Heart left ventricle (tissue), 16 donors: ENCODE data around the gene ERFE. TPM values are rescaled to one million over a fixed set of nuclear protein-coding genes. Genes with fewer than 3 reads are reported as not detected.

Experiments used
- ATAC-seq, 4 donors: fragments of 200-7000 bp; cut with Tn5 transposase; one replicate each; pipeline ENCODE4 v1.9.1; 2020 to 2022; ENCODE audit warnings: moderate library complexity in 4 of 4, mild to moderate bottlenecking in 3 of 4, moderate number of reproducible peaks in 1 of 4
- DNase-seq, 5 donors: peaks; one replicate each; pipeline ENCODE4 v3.0.0-alpha.2; 2020
- H3K27ac ChIP-seq, 12 donors: fragments of 200-600 bp; sonication (generic) in 4 of 12; one replicate each; pipeline versions ENCODE4 v1.5.0 to v1.8.0; 2016 to 2022; ENCODE audit warnings: mild to moderate bottlenecking in 2 of 12
- H3K27me3 ChIP-seq, 9 donors: fragments of 200-600 bp; sonication (generic) in 2 of 9; one replicate each; pipeline versions ENCODE4 v1.5.1 to v1.8.0; 2016 to 2022; ENCODE audit warnings: mild to moderate bottlenecking in 3 of 9
- H3K36me3 ChIP-seq, 9 donors: fragments of 200-600 bp; sonication (generic) in 2 of 9; one replicate each; pipeline versions ENCODE4 v1.5.0 to v1.8.0; 2018 to 2022; ENCODE audit warnings: mild to moderate bottlenecking in 2 of 9
- H3K4me1 ChIP-seq, 12 donors: fragments of 200-600 bp; sonication (generic) in 4 of 12; one replicate each; pipeline versions ENCODE4 v1.5.0 to v1.8.0; 2016 to 2022; ENCODE audit warnings: mild to moderate bottlenecking in 3 of 12
- H3K4me3 ChIP-seq, 12 donors: fragments of 200-600 bp; sonication (generic) in 4 of 12; one replicate each; pipeline versions ENCODE4 v1.5.0 to v1.8.0; 2017 to 2022; ENCODE audit warnings: mild to moderate bottlenecking in 9 of 12, moderate library complexity in 4 of 12
- H3K9me3 ChIP-seq, 12 donors: fragments of 200-600 bp; sonication (generic) in 4 of 12; one replicate each; pipeline versions ENCODE4 v1.5.0 to v1.8.0; 2016 to 2022; ENCODE audit warnings: mild to moderate bottlenecking in 1 of 12
- CTCF ChIP-seq, 12 donors: fragments of 200-600 bp; sonication (generic) in 4 of 12; IDR thresholded peaks; one replicate each; pipeline versions ENCODE4 v1.5.0 to v1.8.0; 2018 to 2022; ENCODE audit warnings: antibody characterized with exemption in 12 of 12, mild to moderate bottlenecking in 5 of 12
- POLR2A ChIP-seq, 2 donors: fragments of 450-650 bp; IDR thresholded peaks; one replicate each; pipeline ENCODE4 v1.6.1; 2017; ENCODE audit warnings: antibody characterized with exemption in 2 of 2, mild to moderate bottlenecking in 2 of 2, moderate library complexity in 2 of 2
- WGBS, 4 donors: extraction: QIAGEN DNeasy Blood & Tissue Kit in 2 of 4; methylation state at CpG; one replicate each; pipeline versions ENCODE4 v1.1.5 to v1.1.7; 2013 to 2018; 5-methylcytosine and 5-hydroxymethylcytosine counted together
- intact Hi-C, 10 donors: fragments of 100-400 bp; cut with DNase I; formaldehyde crosslinking; loops; one replicate each; pipeline versions ENCODE4 v1.11.1 to v1.14.2; 2022
- polyA plus RNA-seq, 2 donors: library from polyadenylated mRNA; stranded (reverse); fragments of 200-250 nt; gene quantifications; one replicate each; pipeline ENCODE4 v1.2.3, GENCODE V29; 2013
- total RNA-seq, 9 donors: library from RNA; depleted of rRNA in 2 of 9; stranded (reverse); fragments of >200 nt in 2 of 9; fragmentation: NEBNext Ultra II Directional in 3 of 9; extraction: Animal tissue kit (Norgen Biotek cat#: 25700) in 3 of 9; gene quantifications; one replicate each; pipeline versions ENCODE4 v1.1.0 to v1.2.4, GENCODE V29; 2016 to 2023
- donor health status: ischemic (EF 13 %, LVEDD 7.1; RV severe dilation, severe dysfunction).
- donor health status: healthy with polysubstance abuse.
- donor health status: DM: no; HTN: yes; CAD: no.
- donor health status: DM: no; HTN: no; CAD: no.
- donor health status: ischemic (EF 25% LVEDD 6.9; RV normal size, moderate dysfunction).
- donor health status: ischemic (EF 25% LVEDD 5.7; RV mildly dilated, moderate dysfunction).
- donor health status: healthy.
- donor health status: DM: yes; HTN: yes; CAD: no.
- donor health status: ischemic (EF 35%, LVEDD 5.7; RV mildly dilated, moderate dysfunction).
- donor health status: nonischemic (EF 11% LVEDD 7.7; RV severe dilation, severe dysfunction).
- donor health status: DM: yes; HTN: yes; CAD: no.
- donor health status: PGD.
- donor health status: ischemic (EF 29% LVEDD 5.4; RV normal size, mild dysfunction).
- donor health status: nonischemic (EF 23%, LVEDD 6.1; RV moderate dilation, normal function).

Gene ERFE
- total and polyA plus RNA-seq, 11 donors = 0.08 to 1.8 (median 0.48) TPM; not detected in 3

- DNase-seq = no peak
- TF ChIP-seq CTCF (IDR thresholded peaks at IDR 0.05) (no peak), POLR2A (IDR thresholded peaks at IDR 0.05) (no peak)
- Histone ChIP-seq H3K27ac (no peak overlapping the region), H3K27me3 (no peaks in the 10 kb centered on the region), H3K9me3 (no peaks in the 10 kb centered on the region), H3K4me1 (peaks cover 0 to 21% (median 8%) of the 10 kb centered on the region in 12 donors), H3K4me3 (no peak overlapping the region), H3K36me3 (peaks cover 3 to 98% (median 96%) of the 10 kb centered on the region in 9 donors)
- intact Hi-C loops = no loop called here
- 81 to 100% (median 89%) methylated on average over 2 of the region's 2 CpGs for WGBS, 4 donors
- no peak for ATAC-seq
Observed at GRCh38 chr2:238173692-238174091, 14.9 kb downstream of the ERFE start.

GRCh38 chr2:238174291-238174690 lies 15.5 kb downstream of the ERFE start:
- Histone ChIP-seq H3K36me3 (peaks cover 3 to 98% (median 96%) of the 10 kb centered on the region in 9 donors), H3K27ac (no peak overlapping the region), H3K4me3 (no peak overlapping the region), H3K9me3 (no peaks in the 10 kb centered on the region), H3K27me3 (no peaks in the 10 kb centered on the region), H3K4me1 (peaks cover 0 to 16% (median 7%) of the 10 kb centered on the region in 12 donors)
- DNase-seq (no peak), ATAC-seq (no peak)
- WGBS, 4 donors = 94 to 98% (median 97%) methylated on average over 7 to 8 of the region's 8 CpGs
- intact Hi-C loops = no loop called here
- no peak for TF ChIP-seq CTCF (IDR thresholded peaks at IDR 0.05)
- no peak for TF ChIP-seq POLR2A (IDR thresholded peaks at IDR 0.05)

GRCh38 chr2:238174701-238175100 lies 15.9 kb downstream of the ERFE start:
- no peak for ATAC-seq
- Histone ChIP-seq H3K27me3 (no peaks in the 10 kb centered on the region), H3K4me1 (peaks cover 0 to 15% (median 3%) of the 10 kb centered on the region in 12 donors), H3K9me3 (no peaks in the 10 kb centered on the region), H3K27ac (no peak overlapping the region), H3K36me3 (peaks cover 3 to 98% (median 97%) of the 10 kb centered on the region in 9 donors), H3K4me3 (no peak overlapping the region)
- WGBS, 4 donors = 79 to 93% (median 85%) methylated on average over 3 of the region's 3 CpGs
- DNase-seq = no peak
- intact Hi-C loops = no loop called here
- no peak for TF ChIP-seq POLR2A (IDR thresholded peaks at IDR 0.05)
- no peak for TF ChIP-seq CTCF (IDR thresholded peaks at IDR 0.05)

GRCh38 chr2:238176613-238177012 lies 17.8 kb downstream of the ERFE start:
- Histone ChIP-seq H3K36me3 (peaks cover 3 to 100% (median 97%) of the 10 kb centered on the region in 9 donors), H3K4me3 (no peak overlapping the region), H3K9me3 (no peaks in the 10 kb centered on the region), H3K27ac (no peak overlapping the region), H3K27me3 (no peaks in the 10 kb centered on the region), H3K4me1 (peaks cover 0 to 7% (median 0%) of the 10 kb centered on the region in 12 donors)
- TF ChIP-seq POLR2A (IDR thresholded peaks at IDR 0.05) (no peak), CTCF (IDR thresholded peaks at IDR 0.05) (no peak)
- DNase-seq = no peak
- ATAC-seq = no peak
- intact Hi-C loops = no loop called here
